Endometrial microvascular endothelial cells (primary cell): ENCODE results near the gene EGFL8. TPM values are rescaled to one million over a fixed set of nuclear protein-coding genes. Genes with fewer than 3 reads are reported as not detected.

Source experiments
- in situ Hi-C: cut with HindIII; loops from 2 replicates; pipeline ENCODE4 v1.10.0; 2017; ENCODE audit warnings: low sequenced_read_pairs, low pct_unique_long_range_greater_than_20kb; ENCODE audit errors: inconsistent ontology term
- total RNA-seq: library from RNA; depleted of rRNA; stranded (reverse); fragments of >200 nt; gene quantifications from one replicate; pipeline ENCODE4 v1.2.3, GENCODE V29; 2015; ENCODE audit errors: inconsistent ontology term

The EGFL8 gene
- total RNA-seq, 1 donor from 2014 or later = 6.6 TPM

DNA sequence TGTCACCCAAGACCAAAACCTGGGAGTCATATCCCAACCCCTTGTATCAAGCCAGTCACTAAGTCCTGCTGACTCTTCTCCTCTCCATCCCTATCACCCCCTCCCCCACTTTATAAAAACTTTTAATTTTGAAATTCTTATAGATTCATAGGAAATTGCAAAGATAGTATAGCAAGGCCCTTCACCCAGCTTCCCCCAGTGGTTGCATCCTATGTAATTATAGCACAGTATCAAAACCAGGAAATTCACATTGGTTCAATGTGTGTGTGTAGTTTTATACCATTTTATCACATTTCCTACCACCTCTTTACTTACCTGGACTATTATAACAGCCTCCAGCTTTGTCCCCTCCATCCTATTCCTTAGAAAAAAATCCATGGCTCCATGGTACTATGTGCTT lies 6.3 kb upstream of the EGFL8 start:
- in situ Hi-C loops = no loop called here

DNA sequence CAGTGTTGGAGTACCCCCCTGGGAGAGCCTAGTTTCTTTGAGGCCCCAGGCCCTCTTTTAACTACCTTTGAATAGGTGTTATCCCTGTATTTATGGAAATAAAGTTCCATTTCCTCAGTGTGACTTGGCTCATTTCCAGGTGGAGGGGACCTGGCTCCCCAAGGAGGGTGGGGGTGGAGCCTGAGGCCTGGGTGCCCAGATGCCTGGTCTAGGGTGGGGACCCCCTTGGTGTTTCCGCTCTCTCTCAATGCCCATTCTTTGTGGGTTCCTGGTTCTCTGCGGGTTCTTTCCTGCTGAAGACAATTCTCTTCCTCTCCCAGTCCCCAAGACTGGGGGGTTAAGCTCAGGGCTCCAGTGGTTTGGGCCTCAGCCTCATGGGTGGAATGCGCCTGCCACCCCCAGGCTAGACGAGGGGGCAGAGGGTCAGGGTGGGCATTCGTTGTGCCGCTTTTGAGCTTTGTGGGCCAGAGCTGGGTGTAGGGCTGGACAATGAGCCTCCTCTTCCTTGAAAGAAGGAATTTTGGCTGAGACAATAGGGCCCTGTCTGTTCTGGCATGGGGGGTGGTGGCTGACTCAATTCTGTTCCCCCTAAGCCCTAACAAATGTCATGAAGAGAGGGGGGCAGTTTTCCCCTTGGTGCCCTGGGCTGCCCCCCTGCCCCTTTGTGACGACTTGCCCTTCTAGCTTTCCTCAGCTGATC lies 686 bp upstream of the EGFL8 start:
- in situ Hi-C loops = no loop called here

DNA sequence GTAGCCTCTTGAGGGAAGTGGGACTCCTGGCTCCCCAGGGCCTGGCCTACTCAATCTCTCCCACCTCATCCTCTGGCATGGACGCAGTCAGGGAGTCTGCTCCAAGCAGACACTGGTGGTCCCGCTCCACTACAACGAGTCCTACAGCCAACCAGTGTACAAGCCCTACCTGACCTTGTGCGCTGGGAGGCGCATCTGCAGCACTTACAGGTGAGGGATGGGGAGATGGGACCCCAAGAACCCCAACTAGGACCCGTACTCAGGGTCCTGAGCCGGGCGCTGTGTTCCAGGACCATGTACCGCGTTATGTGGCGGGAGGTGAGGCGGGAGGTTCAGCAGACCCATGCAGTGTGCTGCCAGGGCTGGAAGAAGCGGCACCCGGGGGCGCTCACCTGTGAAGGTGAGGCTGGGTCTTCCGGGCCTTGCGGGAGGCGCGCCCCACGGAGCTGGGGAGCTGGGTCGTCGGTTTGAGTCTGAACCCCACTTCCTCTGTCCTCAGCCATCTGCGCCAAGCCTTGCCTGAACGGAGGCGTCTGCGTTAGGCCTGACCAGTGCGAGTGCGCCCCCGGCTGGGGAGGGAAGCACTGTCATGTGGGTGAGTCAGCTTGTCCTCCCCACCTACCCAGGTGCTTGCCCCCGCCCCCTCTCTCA lies 2.1 kb downstream of the EGFL8 start:
- in situ Hi-C loops = no loop called here

- in situ Hi-C loops = no loop called here
Observed at GRCh38 chr6:32167154-32167760, 2.9 kb downstream of the EGFL8 start.

- in situ Hi-C loops = no loop called here
Observed at GRCh38 chr6:32167761-32168262, 3.4 kb downstream of the EGFL8 start.

DNA sequence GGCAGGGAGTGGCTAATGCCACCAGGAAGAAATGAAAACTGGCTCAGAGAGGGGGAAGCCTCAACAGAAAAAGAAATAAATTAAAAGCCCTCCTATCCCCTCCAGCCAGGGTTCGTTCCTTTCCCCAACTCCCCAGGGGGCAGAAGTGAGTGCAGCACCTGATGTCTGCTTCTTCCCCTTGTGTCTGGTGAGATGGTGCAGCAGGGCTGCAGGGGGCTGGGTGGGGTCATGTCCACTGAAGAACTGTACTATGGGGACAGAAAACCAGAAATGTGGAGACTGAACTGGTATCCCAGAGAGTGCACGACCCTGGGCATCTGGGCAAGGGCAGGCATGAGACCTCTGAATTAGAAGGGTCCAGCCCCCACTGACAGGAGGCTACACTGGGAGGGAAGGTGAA lies 4.0 kb downstream of the EGFL8 start:
- in situ Hi-C loops = no loop called here

DNA sequence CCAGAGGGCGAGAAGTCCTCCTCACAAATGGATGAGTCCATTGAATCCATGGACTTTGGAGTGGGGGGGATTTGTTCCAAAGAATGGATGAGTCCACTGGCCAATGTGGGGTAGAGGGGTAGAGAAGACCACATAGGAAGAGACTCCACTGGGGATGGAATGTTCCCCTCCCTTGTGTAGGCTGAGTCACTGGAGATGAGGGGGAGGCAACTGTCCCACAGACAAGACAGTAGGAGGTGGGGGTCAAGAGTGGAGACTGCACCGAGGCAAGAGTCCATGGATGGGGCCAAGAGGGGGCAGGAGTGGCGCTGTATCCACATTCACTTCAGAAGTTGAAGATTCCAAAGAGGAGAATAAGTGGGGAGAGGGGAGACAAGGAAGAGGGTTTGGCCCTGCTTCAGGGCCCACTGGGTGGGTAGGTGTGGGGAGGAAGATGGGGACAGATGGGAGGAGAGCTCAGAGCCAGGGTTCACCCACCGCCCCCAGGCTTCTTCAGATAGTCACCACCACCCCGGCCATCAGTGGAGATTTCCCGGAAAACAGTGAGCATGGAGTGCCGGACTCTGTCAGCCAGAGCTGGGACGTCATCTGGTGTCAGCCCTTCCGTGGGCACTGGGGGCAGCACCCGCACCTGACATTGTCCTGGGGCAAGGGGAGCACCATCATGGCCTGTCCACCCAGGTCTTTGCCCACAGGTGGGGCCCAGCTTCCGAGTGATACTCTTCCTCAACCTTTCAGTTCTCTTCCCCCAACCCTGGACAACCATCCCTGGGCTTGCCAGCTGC lies 4.6 kb downstream of the EGFL8 start:
- in situ Hi-C loops = no loop called here

DNA sequence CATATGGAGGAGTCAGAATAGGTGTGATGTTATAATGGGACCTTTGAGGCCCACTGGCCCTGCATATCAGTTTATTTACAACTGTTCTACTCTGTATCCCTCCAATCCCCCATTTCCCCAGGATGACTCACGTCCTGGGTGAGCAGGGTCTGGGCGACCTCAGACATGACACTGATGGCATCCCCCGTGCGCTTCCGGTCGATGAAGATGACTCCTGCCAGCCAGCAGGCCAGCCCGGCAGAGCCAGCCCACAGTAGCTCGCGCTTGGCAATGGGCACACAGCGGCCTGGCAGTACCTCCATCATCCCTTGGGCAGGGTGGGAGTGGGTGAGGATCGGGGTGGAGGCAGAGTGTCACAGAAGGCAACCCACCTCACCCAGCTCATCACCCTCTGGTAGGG lies 5.9 kb downstream of the EGFL8 start:
- in situ Hi-C loops = no loop called here

- in situ Hi-C loops = no loop called here
Observed at GRCh38 chr6:32171234-32171633, 6.8 kb downstream of the EGFL8 start.

DNA sequence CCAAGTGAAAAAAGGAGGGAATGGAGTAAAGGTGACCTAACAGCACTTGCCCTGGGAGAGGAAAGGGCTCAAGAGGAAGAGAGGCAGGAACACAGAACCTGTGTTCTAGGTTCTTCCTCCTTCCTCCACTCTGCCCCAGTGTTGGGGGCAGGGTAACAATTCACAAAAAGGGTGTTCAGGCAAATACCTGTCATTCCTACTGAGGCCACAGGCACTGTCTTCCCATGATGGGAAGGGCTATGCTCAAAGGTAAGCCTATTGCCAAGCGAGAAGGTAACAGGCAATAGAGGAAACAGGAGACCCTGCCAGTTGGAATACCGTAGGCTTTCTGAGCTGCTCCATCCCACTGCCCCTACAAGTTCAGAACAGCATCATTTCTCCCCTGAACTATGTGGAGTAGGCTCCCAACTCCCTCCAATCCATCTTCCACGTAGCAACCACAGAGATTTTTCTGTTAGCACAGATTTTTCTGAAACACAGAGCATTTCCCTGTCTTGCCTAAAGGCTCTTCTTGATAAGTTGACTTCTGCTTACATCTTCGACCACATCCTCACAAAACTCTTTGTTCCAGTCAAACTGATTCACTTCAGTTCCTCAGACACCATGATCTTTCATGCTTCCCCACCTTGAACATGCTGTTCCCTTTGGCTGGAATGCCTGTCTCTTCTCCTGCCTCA lies 8.8 kb downstream of the EGFL8 start:
- in situ Hi-C loops = no loop called here

- in situ Hi-C loops = no loop called here
Observed at GRCh38 chr6:32174416-32174815, 10.0 kb downstream of the EGFL8 start.

DNA sequence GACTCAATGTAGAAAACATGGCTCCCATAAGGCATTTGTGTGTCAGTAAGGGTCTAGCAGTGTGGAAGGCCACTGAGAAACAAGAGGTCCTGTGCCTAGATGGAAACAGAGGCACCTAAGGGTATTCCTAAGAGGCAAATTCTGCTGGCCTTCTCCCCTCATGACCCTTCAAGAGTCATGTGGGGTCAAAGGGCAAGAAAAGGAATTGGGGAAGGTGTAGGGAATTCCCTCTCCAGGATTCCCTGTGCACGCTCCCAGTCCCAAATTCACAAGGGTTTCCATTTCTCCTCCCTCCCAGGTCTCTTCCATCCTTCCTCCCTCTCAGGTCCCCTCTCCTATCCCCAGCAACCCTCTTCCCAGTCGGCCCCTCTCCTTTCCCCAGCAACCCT lies 10.9 kb downstream of the EGFL8 start:
- in situ Hi-C loops = no loop called here

DNA sequence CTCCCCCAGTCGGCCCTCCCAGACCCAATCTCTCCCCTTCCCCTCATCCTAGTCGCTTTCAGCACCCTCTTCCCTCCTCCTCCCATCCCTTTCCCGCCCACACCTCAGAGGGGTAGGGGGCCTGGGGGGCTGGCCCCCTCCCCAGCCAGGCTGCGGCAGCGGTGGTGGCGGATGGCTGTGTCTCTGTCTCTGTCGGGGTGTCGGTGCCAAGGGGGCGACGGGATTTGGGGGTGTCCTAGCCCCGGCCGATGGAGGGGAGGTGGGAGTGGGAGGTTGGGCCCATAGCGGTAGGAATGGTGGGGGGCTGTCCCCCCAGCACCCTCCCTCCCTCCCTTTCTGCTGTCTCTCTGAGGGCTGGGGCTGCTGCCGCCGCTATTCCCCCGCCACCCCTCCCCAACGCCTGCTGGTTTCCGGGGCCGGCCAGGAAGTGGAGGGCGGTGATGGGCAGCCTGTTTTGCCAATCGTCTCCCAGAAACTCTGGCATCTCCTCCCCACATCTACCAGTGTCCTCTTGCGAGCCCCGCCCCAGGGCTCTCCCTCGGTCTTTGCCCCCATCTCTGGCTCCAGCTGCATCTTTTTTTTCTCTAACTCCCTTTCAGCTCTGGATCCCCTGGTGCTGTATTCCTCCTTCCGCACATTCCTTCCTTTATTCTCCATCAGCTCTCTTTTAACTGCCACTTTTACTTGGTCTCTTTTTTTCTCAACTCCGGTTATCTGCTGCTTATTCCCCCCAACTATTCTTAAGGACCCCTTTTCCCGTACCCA lies 11.5 kb downstream of the EGFL8 start, which contains the start of gene AGPAT1:
Gene AGPAT1 (minus strand): TSS at position 374 of the 765 bp plus-strand sequence. CDS start 4,588 bp downstream, outside the sequence.
- in situ Hi-C loops = no loop called here

GRCh38 chr6:32176476-32177182 lies 12.2 kb downstream of the EGFL8 start:
- in situ Hi-C loops = no loop called here

GRCh38 chr6:32177183-32177787 lies 12.9 kb downstream of the EGFL8 start:
- in situ Hi-C loops = no loop called here

- in situ Hi-C loops = no loop called here
Observed at GRCh38 chr6:32177788-32178546, 13.6 kb downstream of the EGFL8 start, which contains the start of gene RNF5. RNF5 (plus strand) TSS chr6:32178405; CDS start chr6:32178512, 107 bp downstream.
